MM.1S (cell line): ENCODE data around the gene RGS7.

Source experiments
- EZH2 ChIP-seq: fragments of 300-600 bp; sonication (generic); optimal IDR thresholded peaks from 2 replicates; pipeline ENCODE3; 2017; ENCODE audit warnings: low read depth, mild to moderate bottlenecking, antibody characterized with exemption, low read length, mixed read lengths
- EZH2phosphoT487 ChIP-seq: fragments of 300-600 bp; sonication (generic); IDR thresholded peaks from 2 replicates; pipeline ENCODE4 v1.6.1; 2018; ENCODE audit warnings: antibody characterized with exemption, low read length
- TF ChIP-seq, protein P1 (sequence below): fragments of 300-600 bp; sonication (generic); IDR thresholded peaks from 2 replicates; pipeline ENCODE4 v1.5.1; 2016; ENCODE audit warnings: antibody characterized with exemption, low read length, mixed read lengths

DNA sequence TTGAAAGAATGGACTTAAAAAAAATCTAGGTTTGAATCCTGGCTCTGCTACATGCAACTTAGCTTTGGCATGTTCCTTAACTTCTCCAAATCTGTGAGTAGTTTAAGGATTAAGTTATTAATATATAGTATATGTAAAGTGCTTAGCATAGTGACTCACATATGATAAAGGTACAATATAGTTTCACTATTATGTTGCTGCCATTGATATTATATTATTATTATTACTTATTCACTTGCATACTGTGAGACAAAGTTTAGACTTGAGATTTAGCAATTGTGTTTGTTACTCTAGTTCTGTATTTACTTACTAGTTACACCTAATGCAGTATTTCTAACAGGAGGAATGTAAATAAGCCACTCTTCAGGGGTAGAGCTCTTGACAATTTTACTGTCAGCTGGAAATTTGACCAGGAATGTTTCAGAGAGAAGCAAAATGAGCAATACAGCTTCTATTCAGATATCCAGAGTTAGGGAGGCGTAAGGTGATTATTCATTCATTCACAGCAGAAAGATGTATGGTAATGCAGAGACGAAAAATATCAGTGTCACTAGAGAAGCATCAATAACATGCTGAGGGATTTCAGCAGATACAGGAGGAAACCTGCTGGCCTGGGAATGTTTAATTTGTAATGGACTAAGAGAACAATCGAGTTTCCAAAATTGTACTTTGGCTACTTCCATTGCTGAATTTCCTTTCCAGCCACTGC, 25.5 kb downstream of the RGS7 start:
- TF ChIP-seq, protein P1, sequence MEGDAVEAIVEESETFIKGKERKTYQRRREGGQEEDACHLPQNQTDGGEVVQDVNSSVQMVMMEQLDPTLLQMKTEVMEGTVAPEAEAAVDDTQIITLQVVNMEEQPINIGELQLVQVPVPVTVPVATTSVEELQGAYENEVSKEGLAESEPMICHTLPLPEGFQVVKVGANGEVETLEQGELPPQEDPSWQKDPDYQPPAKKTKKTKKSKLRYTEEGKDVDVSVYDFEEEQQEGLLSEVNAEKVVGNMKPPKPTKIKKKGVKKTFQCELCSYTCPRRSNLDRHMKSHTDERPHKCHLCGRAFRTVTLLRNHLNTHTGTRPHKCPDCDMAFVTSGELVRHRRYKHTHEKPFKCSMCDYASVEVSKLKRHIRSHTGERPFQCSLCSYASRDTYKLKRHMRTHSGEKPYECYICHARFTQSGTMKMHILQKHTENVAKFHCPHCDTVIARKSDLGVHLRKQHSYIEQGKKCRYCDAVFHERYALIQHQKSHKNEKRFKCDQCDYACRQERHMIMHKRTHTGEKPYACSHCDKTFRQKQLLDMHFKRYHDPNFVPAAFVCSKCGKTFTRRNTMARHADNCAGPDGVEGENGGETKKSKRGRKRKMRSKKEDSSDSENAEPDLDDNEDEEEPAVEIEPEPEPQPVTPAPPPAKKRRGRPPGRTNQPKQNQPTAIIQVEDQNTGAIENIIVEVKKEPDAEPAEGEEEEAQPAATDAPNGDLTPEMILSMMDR: no peak
- no peak for TF ChIP-seq EZH2phosphoT487
- no peak for TF ChIP-seq EZH2
